B cell (primary cell): ENCODE data around the gene NAP1L5.

Experiments
- CTCF ChIP-seq: fragments of 200-600 bp; IDR thresholded peaks from one replicate; pipeline ENCODE4 v1.8.0; 2022; ENCODE audit warnings: antibody characterized with exemption, mild to moderate bottlenecking
- EZH2 ChIP-seq: IDR thresholded peaks from 2 replicates; pipeline ENCODE4 v1.6.1; 2012; ENCODE audit warnings: borderline replicate concordance, low read depth, mild to moderate bottlenecking, moderate library complexity, low read length; ENCODE audit not compliant: insufficient read depth, poor library complexity, severe bottlenecking

DNA sequence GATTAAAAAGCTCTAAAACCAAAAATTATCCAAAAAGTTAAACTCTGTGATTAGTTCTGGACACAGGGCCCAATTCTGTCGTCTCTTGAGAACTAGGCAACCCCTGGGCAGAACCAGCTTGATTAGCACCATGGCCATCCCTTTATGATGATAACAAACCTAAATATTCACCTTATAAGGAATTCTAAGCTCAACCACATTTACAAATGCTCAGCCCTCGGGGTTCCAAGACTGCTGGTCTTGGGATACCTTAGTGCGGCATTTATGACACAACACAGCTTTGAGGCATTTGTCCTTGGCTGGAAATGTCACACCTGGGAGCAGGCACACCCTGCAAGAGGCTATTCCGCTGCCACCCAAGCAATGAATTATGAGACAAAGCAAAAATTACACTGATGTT lies 27.5 kb upstream of the NAP1L5 start:
- TF ChIP-seq CTCF: no peak
- no peak for TF ChIP-seq EZH2
